ENCODE data around the gene ADCY4. TPM values are rescaled to one million over a fixed set of nuclear protein-coding genes. Genes with fewer than 3 reads are reported as not detected.

Gene ADCY4
- total and polyA plus RNA-seq, 10 of the 15 experiments (the other 5 are each of a cell fraction or from before 2014, with no cell fraction given), result 0.05 to 0.87 (median 0.21) TPM; not detected in 1

DNA sequence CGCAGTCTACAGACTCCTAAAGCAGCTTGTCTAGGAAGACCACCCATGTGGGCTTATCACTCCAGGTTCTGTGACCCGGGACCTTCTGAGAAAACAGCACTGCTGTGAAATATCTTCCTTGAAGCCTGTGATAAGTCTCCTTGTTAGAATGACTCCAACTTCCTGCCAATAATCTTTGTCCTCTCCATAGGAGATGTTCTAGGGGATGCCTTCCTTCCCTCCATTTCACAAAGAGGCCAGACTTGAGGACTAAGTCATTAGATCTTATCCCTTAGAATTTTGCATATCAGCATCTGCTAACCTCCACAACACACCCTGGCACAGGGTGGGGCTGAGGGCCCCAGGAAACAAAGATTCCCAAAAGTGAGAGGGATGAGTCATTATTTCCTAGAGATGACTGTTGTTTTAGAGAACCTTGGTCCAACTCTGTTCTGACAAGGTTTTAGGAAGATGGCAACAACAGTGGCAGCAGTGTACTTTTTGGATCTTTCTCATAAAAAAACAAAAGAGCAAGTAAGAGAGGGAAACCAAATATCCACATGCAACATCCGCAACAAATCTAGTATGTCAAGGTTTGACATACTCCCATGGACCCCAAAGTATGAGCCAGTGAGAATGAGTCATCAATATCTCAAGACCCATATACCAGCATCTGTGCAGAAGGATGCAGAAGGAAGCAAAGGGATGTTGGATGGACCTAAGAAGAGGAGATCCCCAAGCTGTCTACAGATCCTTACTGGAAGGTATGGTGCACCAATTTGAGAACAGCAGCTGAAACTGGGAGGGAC lies 17.5 kb downstream of the ADCY4 start:
- Histone ChIP-seq H3K36me3 (ENCODE audit: control insufficient read depth in 2 of 2, insufficient read depth in 2 of 2, low read length in 1 of 2) (no peaks in the 10 kb centered on the region), H3K27ac (ENCODE audit: control insufficient read depth, insufficient read depth) (no peak overlapping the region), H3K9me3 (replicated peaks; ENCODE audit: control insufficient read depth, insufficient read depth, low read length) (no peaks in the 10 kb centered on the region), H3K4me2 (ENCODE audit: control insufficient read depth, insufficient read depth) (no peak overlapping the region), H3K4me3 (no peak overlapping the region), H3K4me1 (ENCODE audit: control insufficient read depth, insufficient read depth, low read length) (peaks cover 15% of the 10 kb centered on the region), H3K79me2 (ENCODE audit: control insufficient read depth, insufficient read depth, low read length) (no peaks in the 10 kb centered on the region), H3K9ac (ENCODE audit: control insufficient read depth, insufficient read depth, low read length) (no peak overlapping the region), H2AFZ (ENCODE audit: control insufficient read depth, low read depth, low read length) (no peak overlapping the region), H3K27me3 (replicated peaks in 1 of 2; ENCODE audit: control insufficient read depth in 2 of 2, insufficient read depth in 2 of 2, low read length in 1 of 2) (no peaks in the 10 kb centered on the region), H4K20me1 (ENCODE audit: control insufficient read depth, insufficient read depth) (no peaks in the 10 kb centered on the region; the same call in 1 of the 2 replicates)
- intact Hi-C loops (cut with micrococcal nuclease; ENCODE audit: unreplicated experiment) (no loop called here), in situ Hi-C loops (cut with MboI) (no loop called here)
- 74% methylated on average over 3 of the region's 3 CpGs for WGBS (ENCODE audit: insufficient coverage, insufficient replicate concordance, low lambda C conversion rate, missing lambda C conversion rate)
- RAD21 ChIA-PET (ENCODE audit: unreplicated experiment), result no interaction called here
- no TSS peak for BruUV-seq (replicated peaks)
- FAIRE-seq, result no peak
- ATAC-seq, result no peak
- POLR2A ChIA-PET, result no interaction called here
- SMC1A ChIA-PET (ENCODE audit: uncharacterized antibody, unreplicated experiment), result interaction anchor here (1.1 kb wide), 1 partner anchor 114 kb away, joined by 3 read pairs; no protein-coding TSS in a partner anchor
- CTCF ChIA-PET, result interaction anchor here (0.7 to 1.9 kb wide), 6 partner anchors 9 to 125 kb away, joined by 3 to 8 read pairs (median 4); partner anchors contain the start of gene CIDEB
- DNase-seq (ENCODE audit: low read depth, low spot score), result no peak
- TF ChIP-seq NFXL1 (IDR thresholded peaks at IDR 0.05; ENCODE audit: borderline replicate concordance) (no peak), FOS (IDR thresholded peaks at IDR 0.05; ENCODE audit: borderline replicate concordance, extremely low read depth, insufficient read length) (no peak), SUZ12 (IDR thresholded peaks at IDR 0.05; ENCODE audit: unreplicated experiment) (no peak), NRF1 (conservative IDR thresholded peaks at IDR 0.05; ENCODE audit: low read depth, low read length) (no peak), BACH1 (IDR thresholded peaks at IDR 0.05; ENCODE audit: borderline replicate concordance) (no peak), NFYB (IDR thresholded peaks at IDR 0.05; ENCODE audit: insufficient read depth, low read depth, low read length) (no peak)
- TF ChIP-seq, protein P1, sequence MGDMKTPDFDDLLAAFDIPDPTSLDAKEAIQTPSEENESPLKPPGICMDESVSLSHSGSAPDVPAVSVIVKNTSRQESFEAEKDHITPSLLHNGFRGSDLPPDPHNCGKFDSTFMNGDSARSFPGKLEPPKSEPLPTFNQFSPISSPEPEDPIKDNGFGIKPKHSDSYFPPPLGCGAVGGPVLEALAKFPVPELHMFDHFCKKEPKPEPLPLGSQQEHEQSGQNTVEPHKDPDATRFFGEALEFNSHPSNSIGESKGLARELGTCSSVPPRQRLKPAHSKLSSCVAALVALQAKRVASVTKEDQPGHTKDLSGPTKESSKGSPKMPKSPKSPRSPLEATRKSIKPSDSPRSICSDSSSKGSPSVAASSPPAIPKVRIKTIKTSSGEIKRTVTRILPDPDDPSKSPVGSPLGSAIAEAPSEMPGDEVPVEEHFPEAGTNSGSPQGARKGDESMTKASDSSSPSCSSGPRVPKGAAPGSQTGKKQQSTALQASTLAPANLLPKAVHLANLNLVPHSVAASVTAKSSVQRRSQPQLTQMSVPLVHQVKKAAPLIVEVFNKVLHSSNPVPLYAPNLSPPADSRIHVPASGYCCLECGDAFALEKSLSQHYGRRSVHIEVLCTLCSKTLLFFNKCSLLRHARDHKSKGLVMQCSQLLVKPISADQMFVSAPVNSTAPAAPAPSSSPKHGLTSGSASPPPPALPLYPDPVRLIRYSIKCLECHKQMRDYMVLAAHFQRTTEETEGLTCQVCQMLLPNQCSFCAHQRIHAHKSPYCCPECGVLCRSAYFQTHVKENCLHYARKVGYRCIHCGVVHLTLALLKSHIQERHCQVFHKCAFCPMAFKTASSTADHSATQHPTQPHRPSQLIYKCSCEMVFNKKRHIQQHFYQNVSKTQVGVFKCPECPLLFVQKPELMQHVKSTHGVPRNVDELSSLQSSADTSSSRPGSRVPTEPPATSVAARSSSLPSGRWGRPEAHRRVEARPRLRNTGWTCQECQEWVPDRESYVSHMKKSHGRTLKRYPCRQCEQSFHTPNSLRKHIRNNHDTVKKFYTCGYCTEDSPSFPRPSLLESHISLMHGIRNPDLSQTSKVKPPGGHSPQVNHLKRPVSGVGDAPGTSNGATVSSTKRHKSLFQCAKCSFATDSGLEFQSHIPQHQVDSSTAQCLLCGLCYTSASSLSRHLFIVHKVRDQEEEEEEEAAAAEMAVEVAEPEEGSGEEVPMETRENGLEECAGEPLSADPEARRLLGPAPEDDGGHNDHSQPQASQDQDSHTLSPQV (IDR thresholded peaks at IDR 0.05), result no peak
- TF ChIP-seq, protein P2, sequence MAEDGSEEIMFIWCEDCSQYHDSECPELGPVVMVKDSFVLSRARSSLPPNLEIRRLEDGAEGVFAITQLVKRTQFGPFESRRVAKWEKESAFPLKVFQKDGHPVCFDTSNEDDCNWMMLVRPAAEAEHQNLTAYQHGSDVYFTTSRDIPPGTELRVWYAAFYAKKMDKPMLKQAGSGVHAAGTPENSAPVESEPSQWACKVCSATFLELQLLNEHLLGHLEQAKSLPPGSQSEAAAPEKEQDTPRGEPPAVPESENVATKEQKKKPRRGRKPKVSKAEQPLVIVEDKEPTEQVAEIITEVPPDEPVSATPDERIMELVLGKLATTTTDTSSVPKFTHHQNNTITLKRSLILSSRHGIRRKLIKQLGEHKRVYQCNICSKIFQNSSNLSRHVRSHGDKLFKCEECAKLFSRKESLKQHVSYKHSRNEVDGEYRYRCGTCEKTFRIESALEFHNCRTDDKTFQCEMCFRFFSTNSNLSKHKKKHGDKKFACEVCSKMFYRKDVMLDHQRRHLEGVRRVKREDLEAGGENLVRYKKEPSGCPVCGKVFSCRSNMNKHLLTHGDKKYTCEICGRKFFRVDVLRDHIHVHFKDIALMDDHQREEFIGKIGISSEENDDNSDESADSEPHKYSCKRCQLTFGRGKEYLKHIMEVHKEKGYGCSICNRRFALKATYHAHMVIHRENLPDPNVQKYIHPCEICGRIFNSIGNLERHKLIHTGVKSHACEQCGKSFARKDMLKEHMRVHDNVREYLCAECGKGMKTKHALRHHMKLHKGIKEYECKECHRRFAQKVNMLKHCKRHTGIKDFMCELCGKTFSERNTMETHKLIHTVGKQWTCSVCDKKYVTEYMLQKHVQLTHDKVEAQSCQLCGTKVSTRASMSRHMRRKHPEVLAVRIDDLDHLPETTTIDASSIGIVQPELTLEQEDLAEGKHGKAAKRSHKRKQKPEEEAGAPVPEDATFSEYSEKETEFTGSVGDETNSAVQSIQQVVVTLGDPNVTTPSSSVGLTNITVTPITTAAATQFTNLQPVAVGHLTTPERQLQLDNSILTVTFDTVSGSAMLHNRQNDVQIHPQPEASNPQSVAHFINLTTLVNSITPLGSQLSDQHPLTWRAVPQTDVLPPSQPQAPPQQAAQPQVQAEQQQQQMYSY (CRISPR knock-in tag; IDR thresholded peaks at IDR 0.05), result no peak
- TF ChIP-seq, protein P3, sequence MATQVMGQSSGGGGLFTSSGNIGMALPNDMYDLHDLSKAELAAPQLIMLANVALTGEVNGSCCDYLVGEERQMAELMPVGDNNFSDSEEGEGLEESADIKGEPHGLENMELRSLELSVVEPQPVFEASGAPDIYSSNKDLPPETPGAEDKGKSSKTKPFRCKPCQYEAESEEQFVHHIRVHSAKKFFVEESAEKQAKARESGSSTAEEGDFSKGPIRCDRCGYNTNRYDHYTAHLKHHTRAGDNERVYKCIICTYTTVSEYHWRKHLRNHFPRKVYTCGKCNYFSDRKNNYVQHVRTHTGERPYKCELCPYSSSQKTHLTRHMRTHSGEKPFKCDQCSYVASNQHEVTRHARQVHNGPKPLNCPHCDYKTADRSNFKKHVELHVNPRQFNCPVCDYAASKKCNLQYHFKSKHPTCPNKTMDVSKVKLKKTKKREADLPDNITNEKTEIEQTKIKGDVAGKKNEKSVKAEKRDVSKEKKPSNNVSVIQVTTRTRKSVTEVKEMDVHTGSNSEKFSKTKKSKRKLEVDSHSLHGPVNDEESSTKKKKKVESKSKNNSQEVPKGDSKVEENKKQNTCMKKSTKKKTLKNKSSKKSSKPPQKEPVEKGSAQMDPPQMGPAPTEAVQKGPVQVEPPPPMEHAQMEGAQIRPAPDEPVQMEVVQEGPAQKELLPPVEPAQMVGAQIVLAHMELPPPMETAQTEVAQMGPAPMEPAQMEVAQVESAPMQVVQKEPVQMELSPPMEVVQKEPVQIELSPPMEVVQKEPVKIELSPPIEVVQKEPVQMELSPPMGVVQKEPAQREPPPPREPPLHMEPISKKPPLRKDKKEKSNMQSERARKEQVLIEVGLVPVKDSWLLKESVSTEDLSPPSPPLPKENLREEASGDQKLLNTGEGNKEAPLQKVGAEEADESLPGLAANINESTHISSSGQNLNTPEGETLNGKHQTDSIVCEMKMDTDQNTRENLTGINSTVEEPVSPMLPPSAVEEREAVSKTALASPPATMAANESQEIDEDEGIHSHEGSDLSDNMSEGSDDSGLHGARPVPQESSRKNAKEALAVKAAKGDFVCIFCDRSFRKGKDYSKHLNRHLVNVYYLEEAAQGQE (IDR thresholded peaks at IDR 0.05; ENCODE audit: low read depth, low read length), result no peak
